GM12878 (cell line): ENCODE results near the gene CCR1. TPM values are rescaled to one million over a fixed set of nuclear protein-coding genes. Genes with fewer than 3 reads are reported as not detected.

ENCODE experiments used
- BHLHE40 ChIP-seq, 2 experiments: fragments of 450-650 bp in 1 of 2; IDR thresholded peaks; 2 replicates each; pipeline ENCODE4 v1.6.1; 2011 to 2017; ENCODE audit warnings: low read depth in 2 of 2, borderline replicate concordance in 1 of 2, improper control_type of control experiment in 1 of 2, low read length in 1 of 2, mild to moderate bottlenecking in 1 of 2
- HDAC2 ChIP-seq: fragments of 200-600 bp; sonication (generic); IDR thresholded peaks from 2 replicates; pipeline ENCODE4 v1.6.1; 2017
- IKZF1 ChIP-seq: fragments of 450-650 bp; conservative IDR thresholded peaks from 2 replicates; pipeline ENCODE4 v1.6.1; 2017; ENCODE audit warnings: antibody characterized with exemption, mild to moderate bottlenecking
- JUNB ChIP-seq: IDR thresholded peaks from 2 replicates; pipeline ENCODE4 v1.6.1; 2016; ENCODE audit warnings: antibody characterized with exemption, mild to moderate bottlenecking
- MTA2 ChIP-seq: fragments of 450-650 bp; IDR thresholded peaks from 2 replicates; pipeline ENCODE4 v1.6.1; 2016; ENCODE audit warnings: low read depth, mild to moderate bottlenecking, moderate library complexity
- MYC ChIP-seq: IDR thresholded peaks from 2 replicates; pipeline ENCODE4 v1.6.1; 2011; ENCODE audit warnings: mild to moderate bottlenecking, low read length, moderate library complexity, inconsistent platforms; ENCODE audit not compliant: insufficient read depth, insufficient replicate concordance, insufficient read length, severe bottlenecking
- NR2F1 ChIP-seq: fragments of 450-650 bp; conservative IDR thresholded peaks from 2 replicates; pipeline ENCODE4 v1.6.1; 2017; ENCODE audit warnings: mild to moderate bottlenecking
- RELB ChIP-seq: fragments of 450-650 bp; IDR thresholded peaks from 2 replicates; pipeline ENCODE4 v1.6.1; 2017; ENCODE audit warnings: low read depth, mild to moderate bottlenecking, moderate library complexity
- RUNX3 ChIP-seq: IDR thresholded peaks from 2 replicates; pipeline ENCODE4 v1.6.1; 2012; ENCODE audit warnings: low read length, inconsistent platforms
- polyA plus RNA-seq, 11 experiments: library from polyadenylated mRNA; depleted of rRNA in 4 of 11; unstranded in 6 of 11; stranded (reverse) in 5 of 11; fragments of >200 nt; fragmentation: Nextera tagmentation in 4 of 11; fragmentation: Illumina TruSeq in 1 of 11; extraction: Ambion mirVana in 4 of 11; extraction: Trizol in 1 of 11; gene quantifications; 1 replicate in 1 of 11; 2 replicates in 10 of 11; pipeline versions ENCODE4 v1.2.1 to v1.2.3, GENCODE V29; 2011 to 2016; ENCODE audit warnings: inconsistent platforms in 2 of 11, missing spikeins in 2 of 11, low read depth in 1 of 11
- total RNA-seq, 4 experiments: library from RNA; depleted of rRNA in 3 of 4; stranded (reverse); fragments of >200 nt in 3 of 4; fragmentation: Illumina TruSeq in 1 of 4; extraction: Trizol in 1 of 4; gene quantifications; 2 replicates each; pipeline versions ENCODE4 v1.2.1 to v1.2.3, GENCODE V29; 2013 to 2021
- TF ChIP-seq, protein P1 (sequence below): fragments of 450-650 bp; IDR thresholded peaks from 2 replicates; pipeline ENCODE4 v1.6.1; 2017; ENCODE audit warnings: mild to moderate bottlenecking
- TF ChIP-seq, protein P2 (sequence below): IDR thresholded peaks from 2 replicates; pipeline ENCODE4 v1.6.1; 2012; ENCODE audit warnings: low read length, inconsistent platforms

CCR1 gene
- total and polyA plus RNA-seq, 10 of the 15 experiments (the other 5 are each of a cell fraction or from before 2014, with no cell fraction given): 2.3 to 11.0 (median 7.8) TPM

DNA sequence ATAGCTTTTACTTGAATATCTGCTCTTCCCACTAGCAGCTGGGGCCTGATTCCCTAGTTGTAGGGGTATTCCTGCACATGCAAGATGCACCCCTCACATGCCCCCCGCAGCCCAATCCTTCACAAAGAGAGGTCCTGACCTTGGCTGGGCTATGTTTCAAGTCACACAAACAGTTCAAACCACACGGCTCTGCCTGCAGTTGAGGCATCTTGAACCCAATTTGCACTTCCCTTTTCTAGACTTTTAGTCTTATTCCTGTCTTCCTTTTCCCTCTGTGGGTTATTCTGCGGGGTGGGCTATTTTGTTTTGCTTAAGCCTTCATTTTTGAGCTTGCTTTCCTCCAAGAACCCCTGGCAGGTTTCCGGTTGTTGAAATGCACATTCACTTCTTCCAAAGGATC is 13.3 kb upstream of the CCR1 start (continued):
- TF ChIP-seq, protein P1, sequence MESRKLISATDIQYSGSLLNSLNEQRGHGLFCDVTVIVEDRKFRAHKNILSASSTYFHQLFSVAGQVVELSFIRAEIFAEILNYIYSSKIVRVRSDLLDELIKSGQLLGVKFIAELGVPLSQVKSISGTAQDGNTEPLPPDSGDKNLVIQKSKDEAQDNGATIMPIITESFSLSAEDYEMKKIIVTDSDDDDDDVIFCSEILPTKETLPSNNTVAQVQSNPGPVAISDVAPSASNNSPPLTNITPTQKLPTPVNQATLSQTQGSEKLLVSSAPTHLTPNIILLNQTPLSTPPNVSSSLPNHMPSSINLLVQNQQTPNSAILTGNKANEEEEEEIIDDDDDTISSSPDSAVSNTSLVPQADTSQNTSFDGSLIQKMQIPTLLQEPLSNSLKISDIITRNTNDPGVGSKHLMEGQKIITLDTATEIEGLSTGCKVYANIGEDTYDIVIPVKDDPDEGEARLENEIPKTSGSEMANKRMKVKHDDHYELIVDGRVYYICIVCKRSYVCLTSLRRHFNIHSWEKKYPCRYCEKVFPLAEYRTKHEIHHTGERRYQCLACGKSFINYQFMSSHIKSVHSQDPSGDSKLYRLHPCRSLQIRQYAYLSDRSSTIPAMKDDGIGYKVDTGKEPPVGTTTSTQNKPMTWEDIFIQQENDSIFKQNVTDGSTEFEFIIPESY: no peak
- TF ChIP-seq MYC (no peak), IKZF1 (peak; percentile 40; the same call in 1 of the 2 replicates), BHLHE40 (IDR thresholded peaks at IDR 0.05; ENCODE audit: borderline replicate concordance in 1 of 2, low read depth in 2 of 2, low read length in 1 of 2) (peak in 1 of 2 experiments; percentile 25; a peak in 1 of 4 replicates), MTA2 (peak; percentile 34), HDAC2 (no peak), NR2F1 (peak; percentile 89), JUNB (no peak), RELB (no peak), RUNX3 (peak; percentile 31; the same call in 1 of the 2 replicates)
- TF ChIP-seq, protein P2, sequence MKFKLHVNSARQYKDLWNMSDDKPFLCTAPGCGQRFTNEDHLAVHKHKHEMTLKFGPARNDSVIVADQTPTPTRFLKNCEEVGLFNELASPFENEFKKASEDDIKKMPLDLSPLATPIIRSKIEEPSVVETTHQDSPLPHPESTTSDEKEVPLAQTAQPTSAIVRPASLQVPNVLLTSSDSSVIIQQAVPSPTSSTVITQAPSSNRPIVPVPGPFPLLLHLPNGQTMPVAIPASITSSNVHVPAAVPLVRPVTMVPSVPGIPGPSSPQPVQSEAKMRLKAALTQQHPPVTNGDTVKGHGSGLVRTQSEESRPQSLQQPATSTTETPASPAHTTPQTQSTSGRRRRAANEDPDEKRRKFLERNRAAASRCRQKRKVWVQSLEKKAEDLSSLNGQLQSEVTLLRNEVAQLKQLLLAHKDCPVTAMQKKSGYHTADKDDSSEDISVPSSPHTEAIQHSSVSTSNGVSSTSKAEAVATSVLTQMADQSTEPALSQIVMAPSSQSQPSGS: no peak
